Activated B cell treated with CpG ODN at 0.5 μM for 24 hours (primary cell): ENCODE data around the gene GREB1L. TPM values are rescaled to one million over a fixed set of nuclear protein-coding genes. Genes with fewer than 3 reads are reported as not detected.

ENCODE experiments used
- ATAC-seq: fragments of 200-7000 bp; cut with Tn5 transposase; one replicate; pipeline ENCODE4 v1.10.0; 2021; ENCODE audit warnings: low read depth, mild to moderate bottlenecking, moderate library complexity
- CTCF ChIA-PET: fragments of 350-600 bp; sonication (Branson Sonifier 250); formaldehyde crosslinking; loops from one replicate; lab custom pipeline; 2021; ENCODE audit warnings: antibody characterized with exemption; lab: Charles Lee
- POLR2A ChIA-PET: fragments of 350-600 bp; sonication (Branson Sonifier 250); formaldehyde crosslinking; loops from one replicate; lab custom pipeline; 2021; ENCODE audit warnings: antibody characterized with exemption; lab: Charles Lee
- DNase-seq: peaks from one replicate; pipeline ENCODE4 v3.0.0; 2022
- H3K27ac Mint-ChIP-seq: one replicate; pipeline ENCODE4 v1.8.0; 2020; ENCODE audit warnings: mixed read lengths
- H3K27me3 Mint-ChIP-seq: one replicate; pipeline ENCODE4 v1.8.0; 2021; ENCODE audit warnings: mixed read lengths
- H3K36me3 Mint-ChIP-seq: one replicate; pipeline ENCODE4 v1.8.0; 2021; ENCODE audit warnings: low read depth, mixed read lengths
- H3K4me1 Mint-ChIP-seq: one replicate; pipeline ENCODE4 v1.8.0; 2021; ENCODE audit warnings: mixed read lengths
- H3K4me3 Mint-ChIP-seq: one replicate; pipeline ENCODE4 v1.8.0; 2020; ENCODE audit warnings: mild to moderate bottlenecking, mixed read lengths
- H3K9me3 Mint-ChIP-seq: one replicate; pipeline ENCODE4 v1.8.0; 2020; ENCODE audit warnings: mixed read lengths
- CTCF ChIP-seq: fragments of 200-600 bp; IDR thresholded peaks from one replicate; pipeline ENCODE4 v1.8.0; 2022; ENCODE audit warnings: antibody characterized with exemption, mild to moderate bottlenecking
- intact Hi-C: fragments of 100-400 bp; cut with micrococcal nuclease; formaldehyde crosslinking; loops from one replicate; pipeline ENCODE4 v1.15.1; 2024
- total RNA-seq: library from RNA; stranded (reverse); gene quantifications from 2 replicates; pipeline ENCODE4 v1.2.3, GENCODE V29; 2022

The GREB1L gene
- total RNA-seq, 1 donor from 2014 or later = not detected

DNA sequence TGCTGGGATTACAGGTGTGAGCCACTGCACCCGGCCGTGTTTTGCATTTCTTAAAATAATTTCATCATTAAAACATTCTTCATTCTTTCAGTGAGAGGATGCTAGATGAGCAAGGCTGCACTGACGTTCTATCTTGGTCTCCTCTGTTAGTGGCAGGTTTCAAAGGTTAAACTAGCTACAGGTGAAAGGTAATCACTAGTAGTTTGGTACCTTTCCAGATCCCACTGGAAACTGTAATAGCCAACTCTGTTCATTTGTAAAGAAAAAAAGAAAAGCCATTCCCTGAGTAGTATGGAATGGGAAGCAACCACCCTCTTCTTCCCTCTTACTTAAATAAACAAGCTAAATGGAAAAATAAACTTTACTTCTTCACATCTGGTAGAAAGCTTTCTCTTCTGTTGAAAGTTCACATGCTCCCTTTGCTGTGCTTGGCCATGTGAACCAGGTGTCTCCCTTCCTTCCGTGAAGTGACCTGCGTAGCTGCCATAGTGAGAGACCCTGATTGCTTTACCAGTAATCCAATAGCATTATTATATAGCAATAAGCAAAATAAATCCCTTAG lies 94.0 kb downstream of the GREB1L start:
- no peak for TF ChIP-seq CTCF
- POLR2A ChIA-PET = no interaction called here
- Mint-ChIP-seq H3K4me3 (no peak overlapping the region), H3K36me3 (no peaks in the 10 kb centered on the region), H3K4me1 (no peaks in the 10 kb centered on the region), H3K9me3 (no peaks in the 10 kb centered on the region), H3K27ac (no peak overlapping the region), H3K27me3 (peaks cover 4% of the 10 kb centered on the region)
- DNase-seq (no peak), ATAC-seq (no peak)
- intact Hi-C loops = no loop called here
- CTCF ChIA-PET = no interaction called here

DNA sequence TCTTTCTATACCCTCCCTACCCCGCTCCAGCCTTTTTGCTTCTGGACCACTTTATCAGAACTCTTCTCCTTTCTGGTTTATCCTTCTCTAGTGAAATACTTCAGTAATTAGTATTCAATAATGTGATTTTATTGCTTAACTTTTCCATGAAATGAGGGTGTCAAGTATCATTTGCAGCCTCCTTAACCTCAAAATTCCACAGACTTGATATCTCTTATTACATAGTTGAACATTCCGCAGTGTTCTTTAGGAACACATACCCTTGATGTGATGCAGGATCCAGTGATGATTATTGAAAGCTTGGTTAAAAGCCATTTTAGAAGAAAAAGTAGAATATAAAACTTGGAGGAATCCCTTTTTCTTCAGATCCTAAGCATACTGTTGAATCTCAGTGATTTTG lies 94.8 kb downstream of the GREB1L start:
- H3K27ac Mint-ChIP-seq = no peak overlapping the region
- no peak overlapping the region for H3K4me3 Mint-ChIP-seq
- ATAC-seq (no peak), DNase-seq (no peak)
- H3K4me1 Mint-ChIP-seq = no peaks in the 10 kb centered on the region
- H3K9me3 Mint-ChIP-seq = no peaks in the 10 kb centered on the region
- H3K27me3 Mint-ChIP-seq = peaks cover 4% of the 10 kb centered on the region
- TF ChIP-seq CTCF = no peak
- ChIA-PET CTCF (no interaction called here), POLR2A (no interaction called here)
- intact Hi-C loops = no loop called here
- no peaks in the 10 kb centered on the region for H3K36me3 Mint-ChIP-seq

DNA sequence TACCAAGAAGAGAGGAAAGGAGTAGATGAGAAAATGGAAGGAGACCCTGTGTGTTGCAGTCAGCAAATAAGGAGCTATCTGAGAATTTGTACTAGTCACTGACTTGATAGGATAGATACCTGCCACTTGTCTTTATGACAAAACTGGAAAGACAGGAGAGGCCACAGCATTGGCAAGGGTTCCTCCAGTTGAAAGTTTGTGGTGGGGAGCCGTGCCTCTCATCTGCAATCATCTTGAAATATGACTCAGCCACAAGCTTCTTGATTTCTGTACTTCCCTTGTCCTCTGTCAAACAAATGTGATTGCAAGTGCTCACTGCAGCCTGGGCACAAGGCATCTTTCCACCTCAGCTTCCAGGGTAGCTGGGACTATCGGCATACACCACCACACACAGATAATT lies 99.1 kb downstream of the GREB1L start:
- H3K27me3 Mint-ChIP-seq = peaks cover 4% of the 10 kb centered on the region
- ATAC-seq (no peak), DNase-seq (no peak)
- no peak for TF ChIP-seq CTCF
- CTCF ChIA-PET = no interaction called here
- intact Hi-C loops = no loop called here
- no peaks in the 10 kb centered on the region for H3K9me3 Mint-ChIP-seq
- POLR2A ChIA-PET = no interaction called here
- H3K27ac Mint-ChIP-seq = no peak overlapping the region
- no peak overlapping the region for H3K4me3 Mint-ChIP-seq
- H3K36me3 Mint-ChIP-seq = no peaks in the 10 kb centered on the region
- H3K4me1 Mint-ChIP-seq = no peaks in the 10 kb centered on the region

DNA sequence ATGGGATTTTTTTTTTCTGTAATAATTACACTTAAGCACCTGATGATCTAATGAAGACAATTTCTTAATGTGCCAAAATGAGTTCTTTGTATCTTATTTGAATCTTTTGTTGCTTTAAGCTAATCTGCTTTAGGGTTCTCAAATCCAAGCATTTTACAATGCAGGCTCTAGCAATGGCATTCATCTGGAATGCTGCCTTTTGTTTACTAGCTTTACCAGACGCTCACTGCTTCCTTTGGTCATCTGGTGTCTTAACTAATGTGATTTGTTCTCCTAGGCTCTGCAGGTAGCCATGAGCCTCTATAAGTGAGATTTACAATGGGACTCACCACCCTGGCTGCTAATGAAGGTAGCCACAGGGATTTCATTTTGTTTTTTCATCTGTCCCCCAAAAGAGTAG lies 100.3 kb downstream of the GREB1L start:
- Mint-ChIP-seq H3K4me3 (no peak overlapping the region), H3K27me3 (peaks cover 4% of the 10 kb centered on the region), H3K4me1 (no peaks in the 10 kb centered on the region), H3K9me3 (no peaks in the 10 kb centered on the region), H3K27ac (no peak overlapping the region), H3K36me3 (no peaks in the 10 kb centered on the region)
- TF ChIP-seq CTCF = no peak
- CTCF ChIA-PET = no interaction called here
- POLR2A ChIA-PET = no interaction called here
- intact Hi-C loops = no loop called here
- DNase-seq (no peak), ATAC-seq (no peak)

- intact Hi-C loops = no loop called here
- CTCF ChIA-PET = no interaction called here
- Mint-ChIP-seq H3K9me3 (no peaks in the 10 kb centered on the region), H3K4me3 (no peak overlapping the region), H3K36me3 (no peaks in the 10 kb centered on the region), H3K27ac (no peak overlapping the region), H3K27me3 (no peaks in the 10 kb centered on the region), H3K4me1 (no peaks in the 10 kb centered on the region)
- ATAC-seq = no peak
- POLR2A ChIA-PET = no interaction called here
- DNase-seq = no peak
- TF ChIP-seq CTCF = no peak
Measured at GRCh38 chr18:21344860-21345259, 102.8 kb downstream of the GREB1L start.
